ENCODE measurements around the gene CAPN10.

Gene CAPN10

DNA sequence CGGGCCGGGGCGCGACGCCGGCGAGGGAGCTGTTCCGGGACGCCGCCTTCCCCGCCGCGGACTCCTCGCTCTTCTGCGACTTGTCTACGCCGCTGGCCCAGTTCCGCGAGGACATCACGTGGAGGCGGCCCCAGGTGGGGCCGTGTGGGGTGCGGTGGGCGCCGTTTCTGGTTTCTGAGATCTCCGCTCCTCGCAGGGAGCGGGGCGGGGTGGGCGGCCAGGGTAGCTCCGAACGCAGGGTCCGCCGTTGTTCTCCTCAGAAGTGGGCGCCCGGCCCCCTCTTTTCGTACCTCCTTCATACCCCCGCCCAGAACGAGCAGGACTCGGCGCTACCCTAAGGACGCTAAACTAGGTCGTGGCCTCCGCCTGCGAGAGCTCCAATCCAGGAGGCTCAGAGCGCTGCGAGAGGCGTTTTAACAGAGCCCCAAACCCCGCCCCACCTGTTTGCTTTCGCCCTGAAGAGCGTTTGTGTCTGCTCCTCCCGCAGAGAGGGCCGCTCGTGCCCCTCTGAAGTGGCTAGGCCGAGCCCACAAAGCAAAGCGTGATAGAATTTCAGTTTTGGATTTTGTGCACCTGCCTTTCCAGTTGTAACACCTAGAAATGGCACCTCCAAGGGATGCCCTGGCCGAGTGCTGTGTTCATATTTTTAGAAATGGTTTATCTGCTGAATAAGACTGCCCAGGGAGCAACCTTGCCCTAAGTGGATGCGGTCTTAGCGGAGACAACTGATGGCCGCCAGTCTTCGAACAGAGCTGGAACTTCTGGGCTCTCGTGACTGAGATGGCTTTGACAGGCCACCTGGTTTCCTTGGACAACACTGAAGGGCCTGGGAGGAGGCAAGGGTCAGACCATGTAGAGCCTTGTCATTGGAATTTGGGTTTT, 626 bp downstream of the CAPN10 start:
- peak overlapping the region; percentile 80 for H2AFZ ChIP-seq (ENCODE audit: low read depth, low read length)
- H3K79me2 ChIP-seq (ENCODE audit: insufficient read depth, low read length): peaks cover 95% of the 10 kb centered on the region
- peak overlapping the region; percentile 72 to 82 for H3K4me3 ChIP-seq (ENCODE audit: low read depth in 1 of 2, low read length in 2 of 2)

DNA sequence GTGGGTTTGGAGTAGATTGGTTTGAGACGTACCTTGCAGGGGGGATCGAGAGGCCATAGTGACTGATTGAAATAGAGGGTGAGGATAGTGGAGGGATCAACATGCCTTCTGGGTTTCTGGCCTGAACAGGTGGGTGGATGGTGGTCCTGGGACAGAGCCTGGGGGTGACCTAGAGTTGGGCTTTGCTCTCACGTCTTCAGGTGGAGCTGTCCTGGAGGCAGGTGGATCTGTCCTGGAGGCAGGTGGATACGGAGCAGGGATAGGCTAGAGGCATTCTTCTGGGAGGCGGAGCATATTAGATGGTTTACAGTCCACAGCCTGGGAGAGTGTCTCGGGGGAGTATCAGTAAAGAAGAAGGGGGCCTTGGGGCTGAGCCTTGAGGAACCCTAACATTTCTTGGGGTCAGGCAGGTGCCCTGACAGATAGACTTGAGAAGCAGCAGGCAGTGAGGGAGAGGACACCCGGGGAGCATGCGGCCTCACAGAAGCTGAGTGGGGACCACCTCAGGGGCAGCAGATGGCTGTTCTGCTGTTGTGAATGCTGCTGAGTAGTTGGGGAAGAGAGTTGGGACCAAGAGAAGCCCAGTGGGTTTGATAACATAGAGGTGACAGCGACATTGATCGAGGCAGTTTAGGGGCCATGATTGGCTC, 1.6 kb downstream of the CAPN10 start:
- H2AFZ ChIP-seq (ENCODE audit: low read depth, low read length): no peak overlapping the region
- no peaks in the 10 kb centered on the region for H3K27me3 ChIP-seq (ENCODE audit: insufficient read depth, low read length, poor library complexity)
- peak overlapping the region in 1 of 2 experiments; percentile 72; a peak in 3 of 4 replicates for H3K4me3 ChIP-seq (ENCODE audit: low read depth in 1 of 2, low read length in 2 of 2)
- peaks cover 80% of the 10 kb centered on the region for H4K20me1 ChIP-seq (ENCODE audit: insufficient read depth, low read length)
- H3K9me3 ChIP-seq (ENCODE audit: insufficient read depth, low read length, severe bottlenecking): no peaks in the 10 kb centered on the region
- peak overlapping the region; percentile 97 for H3K4me2 ChIP-seq (ENCODE audit: insufficient read depth, low read length)
- peak overlapping the region; percentile 50; the same call in 1 of the 2 replicates for H3K27ac ChIP-seq (ENCODE audit: low read length)
- peaks cover 95% of the 10 kb centered on the region for H3K79me2 ChIP-seq (ENCODE audit: insufficient read depth, low read length)
- DNase-seq (no peak), ATAC-seq (ENCODE audit: insufficient read depth, low read depth) (no peak)
- peaks cover 46% of the 10 kb centered on the region for H3K36me3 ChIP-seq (ENCODE audit: insufficient read depth, low read length)
- peaks cover 48% of the 10 kb centered on the region for H3K4me1 ChIP-seq (ENCODE audit: insufficient read depth, low read length)
- TF ChIP-seq, protein P1, sequence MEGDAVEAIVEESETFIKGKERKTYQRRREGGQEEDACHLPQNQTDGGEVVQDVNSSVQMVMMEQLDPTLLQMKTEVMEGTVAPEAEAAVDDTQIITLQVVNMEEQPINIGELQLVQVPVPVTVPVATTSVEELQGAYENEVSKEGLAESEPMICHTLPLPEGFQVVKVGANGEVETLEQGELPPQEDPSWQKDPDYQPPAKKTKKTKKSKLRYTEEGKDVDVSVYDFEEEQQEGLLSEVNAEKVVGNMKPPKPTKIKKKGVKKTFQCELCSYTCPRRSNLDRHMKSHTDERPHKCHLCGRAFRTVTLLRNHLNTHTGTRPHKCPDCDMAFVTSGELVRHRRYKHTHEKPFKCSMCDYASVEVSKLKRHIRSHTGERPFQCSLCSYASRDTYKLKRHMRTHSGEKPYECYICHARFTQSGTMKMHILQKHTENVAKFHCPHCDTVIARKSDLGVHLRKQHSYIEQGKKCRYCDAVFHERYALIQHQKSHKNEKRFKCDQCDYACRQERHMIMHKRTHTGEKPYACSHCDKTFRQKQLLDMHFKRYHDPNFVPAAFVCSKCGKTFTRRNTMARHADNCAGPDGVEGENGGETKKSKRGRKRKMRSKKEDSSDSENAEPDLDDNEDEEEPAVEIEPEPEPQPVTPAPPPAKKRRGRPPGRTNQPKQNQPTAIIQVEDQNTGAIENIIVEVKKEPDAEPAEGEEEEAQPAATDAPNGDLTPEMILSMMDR (IDR thresholded peaks at IDR 0.05; ENCODE audit: borderline replicate concordance, extremely low read depth, low read length, poor library complexity, severe bottlenecking): no peak
- no peak for TF ChIP-seq EZH2 (IDR thresholded peaks at IDR 0.05; ENCODE audit: borderline replicate concordance, low read depth, low read length, severe bottlenecking)
- peak overlapping the region; percentile 68 for H3K9ac ChIP-seq (ENCODE audit: low read depth, low read length)

More for the DNA sequence above, 626 bp downstream of the CAPN10 start:
- no peaks in the 10 kb centered on the region for H3K27me3 ChIP-seq (ENCODE audit: insufficient read depth, low read length, poor library complexity)
- no peak for TF ChIP-seq EZH2 (IDR thresholded peaks at IDR 0.05; ENCODE audit: borderline replicate concordance, low read depth, low read length, severe bottlenecking)
- TF ChIP-seq, protein P1 (IDR thresholded peaks at IDR 0.05; ENCODE audit: borderline replicate concordance, extremely low read depth, low read length, poor library complexity, severe bottlenecking): no peak
- H4K20me1 ChIP-seq (ENCODE audit: insufficient read depth, low read length): peaks cover 76% of the 10 kb centered on the region
- DNase-seq: peak; percentile 77
- peak; percentile 51 for ATAC-seq (ENCODE audit: insufficient read depth, low read depth)
- H3K36me3 ChIP-seq (ENCODE audit: insufficient read depth, low read length): peaks cover 40% of the 10 kb centered on the region
- H3K9me3 ChIP-seq (ENCODE audit: insufficient read depth, low read length, severe bottlenecking): no peaks in the 10 kb centered on the region
- peak overlapping the region; percentile 97 for H3K4me2 ChIP-seq (ENCODE audit: insufficient read depth, low read length)
- peaks cover 48% of the 10 kb centered on the region for H3K4me1 ChIP-seq (ENCODE audit: insufficient read depth, low read length)
- H3K9ac ChIP-seq (ENCODE audit: low read depth, low read length): peak overlapping the region; percentile 68
- H3K27ac ChIP-seq (ENCODE audit: low read length): peak overlapping the region; percentile 67

DNA sequence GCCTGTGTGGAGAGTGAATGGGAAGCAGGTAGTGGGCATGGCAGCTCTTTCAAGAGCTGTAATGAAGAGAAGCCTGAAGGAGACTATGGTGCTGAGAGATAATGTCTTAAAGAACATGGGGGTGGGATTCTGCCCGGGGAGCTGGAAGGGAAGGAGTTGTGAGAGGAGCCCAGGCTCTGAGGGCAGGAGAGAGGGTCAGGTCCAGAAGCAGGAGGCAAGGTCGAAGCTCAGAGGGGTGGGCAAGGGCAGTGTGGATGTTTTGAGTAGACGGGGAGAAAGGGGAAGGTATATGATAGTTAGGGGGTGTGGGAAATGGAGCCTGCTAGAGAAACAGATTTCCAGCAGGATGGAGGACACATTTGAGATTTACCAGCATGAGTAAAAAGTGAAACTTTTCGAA, 2.1 kb downstream of the CAPN10 start:
- Histone ChIP-seq H3K9ac (ENCODE audit: low read depth, low read length) (peak overlapping the region; percentile 68), H3K4me1 (ENCODE audit: insufficient read depth, low read length) (peaks cover 43% of the 10 kb centered on the region), H3K4me2 (ENCODE audit: insufficient read depth, low read length) (peak overlapping the region; percentile 97), H3K36me3 (ENCODE audit: insufficient read depth, low read length) (peaks cover 46% of the 10 kb centered on the region), H3K79me2 (ENCODE audit: insufficient read depth, low read length) (peaks cover 95% of the 10 kb centered on the region), H3K9me3 (ENCODE audit: insufficient read depth, low read length, severe bottlenecking) (no peaks in the 10 kb centered on the region), H3K27ac (ENCODE audit: low read length) (0 out of 2 replicates have a peak overlapping the region, but pooled peaks have one; percentile 50), H3K27me3 (ENCODE audit: insufficient read depth, low read length, poor library complexity) (no peaks in the 10 kb centered on the region), H2AFZ (ENCODE audit: low read depth, low read length) (no peak overlapping the region), H3K4me3 (ENCODE audit: low read depth in 1 of 2, low read length in 2 of 2) (peak overlapping the region in 1 of 2 experiments; percentile 72; a peak in 2 of 4 replicates), H4K20me1 (ENCODE audit: insufficient read depth, low read length) (peaks cover 82% of the 10 kb centered on the region)
- no peak for DNase-seq
- no peak for TF ChIP-seq EZH2 (IDR thresholded peaks at IDR 0.05; ENCODE audit: borderline replicate concordance, low read depth, low read length, severe bottlenecking)
- no peak for ATAC-seq (ENCODE audit: insufficient read depth, low read depth)
